NCI-H2081 (cell line): ENCODE data around the gene CEP83.
A peak's percentile ranks its signal among the peaks of the same experiment; 100 is the strongest.
"Not testable (repeated sequence)": the region's sequence is repeated elsewhere in the genome, so short reads cannot be mapped to it uniquely, and the experiment has no call there.

Source experiments
- DNase-seq, 2 experiments: peaks; one replicate each; lab custom pipeline; 2025; lab: John Stamatoyannopoulos, UW

The CEP83 gene

GRCh38 chr12:94434171-94434570 lies 25.5 kb downstream of the CEP83 start:
- DNase-seq: no peak

GRCh38 chr12:94433744-94434143 lies 25.9 kb downstream of the CEP83 start:
- no peak for DNase-seq

GRCh38 chr12:94430304-94430703 lies 29.4 kb downstream of the CEP83 start:
- DNase-seq: no peak

GRCh38 chr12:94429633-94430032 lies 30.0 kb downstream of the CEP83 start:
- no peak for DNase-seq

- DNase-seq: no peak
Measured at GRCh38 chr12:94429191-94429590, 30.5 kb downstream of the CEP83 start.

- peak; percentile 11 to 58 for DNase-seq
Measured at GRCh38 chr12:94427501-94428381, 31.9 kb downstream of the CEP83 start.

- no peak for DNase-seq
Measured at GRCh38 chr12:94426049-94426448, 33.6 kb downstream of the CEP83 start.

- not testable (repeated sequence) for DNase-seq
Measured at GRCh38 chr12:94424830-94425229, 34.8 kb downstream of the CEP83 start.

- no peak for DNase-seq
Measured at GRCh38 chr12:94421868-94422740, 37.6 kb downstream of the CEP83 start.

- DNase-seq: no peak
Measured at GRCh38 chr12:94418517-94418916, 41.1 kb downstream of the CEP83 start.

- DNase-seq: no peak
Measured at GRCh38 chr12:94416613-94417012, 43.1 kb downstream of the CEP83 start.

GRCh38 chr12:94415066-94415465 lies 44.6 kb downstream of the CEP83 start:
- no peak for DNase-seq

GRCh38 chr12:94405413-94406116 lies 54.1 kb downstream of the CEP83 start:
- DNase-seq: no peak

- no peak for DNase-seq
Measured at GRCh38 chr12:94404854-94405253, 54.8 kb downstream of the CEP83 start.

- no peak for DNase-seq
Measured at GRCh38 chr12:94401326-94401725, 58.3 kb downstream of the CEP83 start.

- not testable (repeated sequence) for DNase-seq
Measured at GRCh38 chr12:94398685-94399084, 61.0 kb downstream of the CEP83 start.

GRCh38 chr12:94397401-94397800 lies 62.3 kb downstream of the CEP83 start:
- DNase-seq: no peak

GRCh38 chr12:94396014-94396413 lies 63.7 kb downstream of the CEP83 start:
- not testable (repeated sequence) for DNase-seq

- no peak for DNase-seq
Measured at GRCh38 chr12:94390130-94390485, 69.6 kb downstream of the CEP83 start.

- DNase-seq: not testable (repeated sequence)
Measured at GRCh38 chr12:94389482-94390129, 70.1 kb downstream of the CEP83 start.

- no peak for DNase-seq
Measured at GRCh38 chr12:94386422-94386821, 73.2 kb downstream of the CEP83 start.

- DNase-seq: no peak
Measured at GRCh38 chr12:94384030-94384429, 75.6 kb downstream of the CEP83 start.
